RPMI8226 (cell line): ENCODE measurements around the gene DIAPH3.

Experiments used
- DNase-seq: peaks from one replicate; pipeline ENCODE4 v3.0.0-alpha.2; 2015

DIAPH3 gene

GRCh38 chr13:59931621-59932020 lies 232.1 kb downstream of the DIAPH3 start:
- no peak for DNase-seq

GRCh38 chr13:59924256-59924655 lies 239.5 kb downstream of the DIAPH3 start:
- DNase-seq: no peak

DNA sequence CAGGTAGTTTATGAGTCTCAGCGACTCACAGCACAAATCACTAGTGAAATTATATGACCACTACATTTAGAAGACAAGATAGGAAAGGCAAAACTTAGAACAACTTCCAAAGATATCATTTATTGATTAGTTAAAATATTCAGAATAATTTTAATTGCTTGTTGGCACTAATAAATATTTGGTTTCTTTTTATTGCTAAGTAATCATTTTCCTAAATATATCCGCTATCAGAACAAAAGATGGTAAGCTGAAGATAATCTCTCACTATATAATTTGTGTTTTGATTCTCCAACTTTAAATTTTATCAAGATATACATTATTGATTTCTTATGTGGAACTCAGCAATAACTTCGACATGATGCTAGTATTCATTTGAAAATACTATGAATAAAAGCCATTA lies 248.5 kb downstream of the DIAPH3 start:
- no peak for DNase-seq

DNA sequence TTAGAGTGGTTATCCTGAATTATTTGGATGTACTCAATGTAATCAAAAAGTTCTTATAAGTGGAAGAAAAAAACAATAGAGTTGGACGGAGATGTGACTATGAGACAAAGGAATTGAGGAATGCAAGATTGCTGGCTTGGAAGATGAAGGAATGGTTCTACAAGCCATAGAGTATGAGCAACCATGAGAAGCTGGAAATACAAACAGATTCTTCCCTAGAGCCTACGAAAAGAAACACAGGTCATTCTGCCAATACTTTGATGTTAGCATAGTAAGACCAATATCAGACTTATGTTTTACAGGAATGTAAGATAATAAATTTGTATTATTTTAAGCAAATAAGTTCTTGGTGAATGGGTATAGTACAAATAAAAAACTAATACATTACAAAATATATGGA lies 249.2 kb downstream of the DIAPH3 start:
- DNase-seq: no peak

DNA sequence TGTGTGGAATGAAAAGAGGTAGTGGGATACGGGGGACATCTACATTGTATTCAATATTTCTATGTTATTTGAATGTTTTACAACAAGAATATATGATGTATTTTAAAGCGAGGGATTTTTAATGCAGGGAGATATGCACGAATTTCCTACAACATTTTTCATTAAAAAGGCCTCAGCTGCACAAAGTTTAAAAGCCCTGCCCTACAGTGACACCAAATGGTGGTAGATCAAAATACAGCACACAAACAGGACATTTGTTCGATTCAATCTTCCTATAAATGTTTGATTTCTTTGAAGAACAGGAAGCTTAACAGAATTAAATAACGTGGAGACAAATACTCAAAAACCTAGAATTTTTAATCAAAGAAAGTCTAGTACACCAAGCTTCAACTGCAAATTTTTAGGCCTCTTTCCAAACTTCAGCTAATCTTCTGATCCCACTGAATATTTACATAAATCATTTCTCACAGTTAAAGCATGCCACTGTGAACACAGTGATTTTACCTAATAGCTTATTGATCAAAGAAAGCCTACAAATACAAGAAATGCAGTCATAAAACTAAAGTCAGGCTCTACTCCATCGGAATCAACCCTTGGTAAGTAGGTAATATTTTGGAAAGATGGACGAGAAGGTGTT lies 257.2 kb downstream of the DIAPH3 start:
- DNase-seq: peak; percentile 4

- no peak for DNase-seq
These were observed 262.5 kb downstream of the DIAPH3 start for GRCh38 chr13:59901191-59901590.

- no peak for DNase-seq
These were observed 265.7 kb downstream of the DIAPH3 start for GRCh38 chr13:59898066-59898465.

DNA sequence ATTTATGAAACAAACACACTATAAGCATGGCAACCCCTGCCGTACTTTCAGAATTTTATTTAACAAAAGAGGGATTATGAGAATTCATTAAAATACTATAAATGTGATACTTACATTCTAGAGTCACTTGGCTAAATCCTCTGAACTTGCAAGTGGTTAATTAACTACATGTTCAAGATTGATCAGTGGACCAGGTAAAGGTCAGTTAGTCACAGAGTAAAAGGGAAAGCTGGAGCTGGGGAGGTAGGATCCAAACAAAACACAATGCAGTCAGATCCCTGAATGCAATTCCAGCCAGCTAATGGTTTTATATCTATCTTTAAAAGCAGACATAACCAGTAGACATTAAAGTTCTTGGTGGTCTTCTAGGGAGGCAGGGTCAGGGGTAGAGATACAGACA lies 270.5 kb downstream of the DIAPH3 start:
- DNase-seq: no peak

GRCh38 chr13:59891053-59891452 lies 272.7 kb downstream of the DIAPH3 start:
- DNase-seq: no peak

DNA sequence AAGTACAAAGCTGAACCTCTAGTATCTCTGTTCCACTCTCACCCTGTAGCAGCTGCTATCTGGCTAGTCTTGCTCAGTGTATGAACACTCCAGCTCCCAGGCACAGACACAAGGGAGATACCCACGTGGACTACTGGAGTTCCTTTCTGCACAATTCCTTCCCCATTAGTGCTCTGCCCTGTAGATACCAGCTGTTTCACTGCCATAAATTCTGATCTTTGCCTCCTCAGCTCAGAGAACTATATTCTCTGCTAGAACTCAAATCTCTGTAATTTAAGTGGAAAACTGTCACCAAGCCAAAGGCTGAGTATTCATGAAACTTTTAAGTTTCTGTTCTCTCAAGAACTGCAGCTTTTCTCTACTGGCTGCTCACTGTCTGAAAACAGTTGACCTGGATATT lies 273.7 kb downstream of the DIAPH3 start:
- DNase-seq: no peak

GRCh38 chr13:59888408-59888807 lies 275.3 kb downstream of the DIAPH3 start:
- no peak for DNase-seq

DNA sequence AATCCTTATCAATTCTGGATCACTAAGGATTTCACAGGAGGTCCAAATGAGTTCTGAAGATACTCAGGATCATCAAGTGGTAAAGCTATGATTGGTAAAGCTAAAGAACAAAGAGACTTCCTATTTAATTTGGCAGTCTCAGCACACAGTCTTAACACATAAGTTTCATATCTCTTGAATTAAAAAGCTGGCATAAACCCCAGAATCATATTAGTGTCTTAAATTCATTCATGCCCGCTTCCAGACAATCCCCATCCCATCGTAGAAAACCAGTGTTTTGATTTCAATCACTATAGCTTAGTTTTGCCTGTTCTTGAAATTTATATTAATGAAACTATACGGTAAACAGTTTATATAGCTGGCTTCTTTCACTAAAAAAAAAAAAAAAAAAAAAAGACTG lies 278.7 kb downstream of the DIAPH3 start:
- DNase-seq: no peak

- no peak for DNase-seq
These were observed 279.8 kb downstream of the DIAPH3 start for GRCh38 chr13:59883885-59884284.

GRCh38 chr13:59880468-59880867 lies 283.3 kb downstream of the DIAPH3 start:
- DNase-seq: no peak

GRCh38 chr13:59879281-59879680 lies 284.4 kb downstream of the DIAPH3 start:
- no peak for DNase-seq

- no peak for DNase-seq
These were observed 285.8 kb downstream of the DIAPH3 start for GRCh38 chr13:59877933-59878332.

- no peak for DNase-seq
These were observed 288.8 kb downstream of the DIAPH3 start for GRCh38 chr13:59874973-59875372.

- DNase-seq: no peak
These were observed 289.9 kb downstream of the DIAPH3 start for GRCh38 chr13:59873856-59874255.

GRCh38 chr13:59873309-59873708 lies 290.4 kb downstream of the DIAPH3 start:
- no peak for DNase-seq

DNA sequence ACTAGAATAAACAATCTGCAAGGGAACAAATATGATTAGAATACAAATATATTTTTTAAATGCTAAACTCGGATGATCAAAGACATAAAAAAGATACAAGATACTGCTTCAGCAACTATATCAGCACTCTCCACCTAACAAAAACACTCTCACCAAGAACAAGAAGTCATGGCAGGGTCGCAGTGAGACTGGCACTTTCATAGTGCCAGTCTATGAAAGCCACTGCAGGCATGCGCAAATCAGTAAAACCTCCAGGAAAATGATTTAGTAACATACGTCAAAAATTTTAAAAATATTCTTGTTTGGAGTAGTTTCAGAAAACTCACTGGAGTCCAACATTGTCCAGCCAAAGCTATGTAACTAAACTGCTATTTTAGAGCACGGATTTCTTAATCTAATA lies 295.9 kb downstream of the DIAPH3 start:
- no peak for DNase-seq

DNA sequence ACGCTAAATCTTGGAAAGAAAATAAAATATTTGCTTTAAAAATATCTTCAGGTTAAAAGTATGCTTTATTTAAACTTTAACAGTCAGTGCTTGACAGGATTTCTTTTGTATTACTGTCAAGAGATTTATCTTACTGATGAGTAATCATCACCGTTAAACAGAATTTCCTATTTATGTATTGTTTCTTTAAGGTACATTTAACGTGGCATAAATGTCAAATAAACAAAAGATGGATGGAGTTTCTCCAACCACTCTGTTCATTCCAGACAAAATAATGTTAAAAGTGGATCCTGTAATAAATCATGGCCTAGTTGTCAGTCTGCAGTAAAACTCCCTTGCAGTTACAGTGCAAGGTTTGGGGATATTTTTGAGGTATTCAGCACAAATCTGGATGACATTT lies 298.3 kb downstream of the DIAPH3 start:
- DNase-seq: no peak

- DNase-seq: no peak
These were observed 300.1 kb downstream of the DIAPH3 start for GRCh38 chr13:59863621-59864020.

GRCh38 chr13:59861676-59862075 lies 302.1 kb downstream of the DIAPH3 start:
- no peak for DNase-seq

DNA sequence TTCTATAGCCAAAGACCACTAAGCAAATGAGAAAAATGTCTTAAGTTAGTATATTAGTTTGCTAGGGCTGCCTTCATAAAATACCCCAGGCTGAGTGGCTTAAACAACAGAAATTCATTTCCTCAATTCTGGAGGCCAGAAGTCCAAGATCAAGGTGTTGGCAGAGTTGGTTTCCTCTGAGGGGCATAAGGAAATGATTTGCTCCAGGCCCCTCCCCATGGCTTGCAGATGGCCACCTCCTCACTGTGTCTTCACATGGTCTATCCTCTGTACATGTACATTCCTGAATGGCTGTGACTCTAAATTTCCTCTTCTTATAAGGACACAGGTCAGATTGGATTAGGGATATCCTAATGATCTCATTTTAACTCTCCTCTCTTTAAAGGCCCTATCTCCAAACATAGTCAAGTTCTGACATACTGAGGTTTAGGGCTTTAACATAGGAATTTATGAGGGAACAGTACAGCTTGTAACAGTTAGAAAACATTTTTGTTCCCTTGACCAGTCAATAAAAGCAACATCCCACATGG lies 307.4 kb downstream of the DIAPH3 start:
- no peak for DNase-seq
